Measurements from ENCODE around the gene IKBKG. TPM values are rescaled to one million over a fixed set of nuclear protein-coding genes. Genes with fewer than 3 reads are reported as not detected.
"Not testable (repeated sequence)": the region's sequence is repeated elsewhere in the genome, so short reads cannot be mapped to it uniquely, and the experiment has no call there.

Gene IKBKG
- polyA plus RNA-seq, 1 donor (not counting 4 experiments of a cell fraction or from before 2014, with no cell fraction given) = 15.1 TPM

- not testable (repeated sequence) for FAIRE-seq; H3K36me3 ChIP-seq (ENCODE audit: control insufficient read depth in 2 of 2, extremely low read depth in 1 of 2, insufficient read depth in 2 of 2, low read length in 2 of 2)
These were observed 25.6 kb downstream of the IKBKG start for GRCh38 chrX:154573061-154573460.

GRCh38 chrX:154575076-154575475, 27.7 kb downstream of the IKBKG start:
- DNase-seq (ENCODE audit: low read depth, low spot score); H3K27ac ChIP-seq (ENCODE audit: control insufficient read depth, insufficient read depth, low read length); H3K9ac ChIP-seq (ENCODE audit: control insufficient read depth, extremely low read depth, insufficient read depth, low read length); H3K27me3 ChIP-seq (ENCODE audit: control insufficient read depth, extremely low read depth, insufficient read depth, low read length); dilution Hi-C loops (cut with MboI; ENCODE audit: extremely low pct_ligation_motif_present, low sequenced_read_pairs); H3K4me2 ChIP-seq (ENCODE audit: control insufficient read depth, extremely low read depth, insufficient read depth, low read depth, low read length); H3K4me3 ChIP-seq (ENCODE audit: control insufficient read depth in 2 of 3, extremely low read depth in 1 of 3, insufficient read depth in 2 of 3, low read depth in 1 of 3, low read length in 3 of 3); H3K79me2 ChIP-seq (ENCODE audit: control insufficient read depth, insufficient read depth, low read length); H2AFZ ChIP-seq (ENCODE audit: control insufficient read depth, low read length); H3K4me1 ChIP-seq (ENCODE audit: control insufficient read depth, extremely low read depth, insufficient read depth, low read length); H3K36me3 ChIP-seq (ENCODE audit: control insufficient read depth in 2 of 2, extremely low read depth in 1 of 2, insufficient read depth in 2 of 2, low read length in 2 of 2); H3K9me1 ChIP-seq (ENCODE audit: control insufficient read depth, extremely low read depth, insufficient read depth, low read length); H4K20me1 ChIP-seq (ENCODE audit: control insufficient read depth, extremely low read depth, insufficient read depth, low read length); H3K9me3 ChIP-seq (ENCODE audit: control insufficient read depth, low read depth, low read length): not testable (repeated sequence)
- FAIRE-seq = peak; percentile 81

More at GRCh38 chrX:154573061-154573460, 25.6 kb downstream of the IKBKG start:
- H3K9me3 ChIP-seq (ENCODE audit: control insufficient read depth, low read depth, low read length); H3K27ac ChIP-seq (ENCODE audit: control insufficient read depth, insufficient read depth, low read length); H2AFZ ChIP-seq (ENCODE audit: control insufficient read depth, low read length); H3K79me2 ChIP-seq (ENCODE audit: control insufficient read depth, insufficient read depth, low read length); H3K4me3 ChIP-seq (ENCODE audit: control insufficient read depth in 2 of 3, extremely low read depth in 1 of 3, insufficient read depth in 2 of 3, low read depth in 1 of 3, low read length in 3 of 3); H3K27me3 ChIP-seq (ENCODE audit: control insufficient read depth, extremely low read depth, insufficient read depth, low read length); H3K4me1 ChIP-seq (ENCODE audit: control insufficient read depth, extremely low read depth, insufficient read depth, low read length); dilution Hi-C loops (cut with MboI; ENCODE audit: extremely low pct_ligation_motif_present, low sequenced_read_pairs); H4K20me1 ChIP-seq (ENCODE audit: control insufficient read depth, extremely low read depth, insufficient read depth, low read length); H3K4me2 ChIP-seq (ENCODE audit: control insufficient read depth, extremely low read depth, insufficient read depth, low read depth, low read length); H3K9ac ChIP-seq (ENCODE audit: control insufficient read depth, extremely low read depth, insufficient read depth, low read length); H3K9me1 ChIP-seq (ENCODE audit: control insufficient read depth, extremely low read depth, insufficient read depth, low read length); DNase-seq (ENCODE audit: low read depth, low spot score): not testable (repeated sequence)

GRCh38 chrX:154582994-154583393, 35.6 kb downstream of the IKBKG start:
- dilution Hi-C loops (cut with MboI; ENCODE audit: extremely low pct_ligation_motif_present, low sequenced_read_pairs); H3K9me1 ChIP-seq (ENCODE audit: control insufficient read depth, extremely low read depth, insufficient read depth, low read length); H3K9ac ChIP-seq (ENCODE audit: control insufficient read depth, extremely low read depth, insufficient read depth, low read length); H3K36me3 ChIP-seq (ENCODE audit: control insufficient read depth in 2 of 2, extremely low read depth in 1 of 2, insufficient read depth in 2 of 2, low read length in 2 of 2); H4K20me1 ChIP-seq (ENCODE audit: control insufficient read depth, extremely low read depth, insufficient read depth, low read length); H3K27ac ChIP-seq (ENCODE audit: control insufficient read depth, insufficient read depth, low read length); H3K9me3 ChIP-seq (ENCODE audit: control insufficient read depth, low read depth, low read length); H3K4me2 ChIP-seq (ENCODE audit: control insufficient read depth, extremely low read depth, insufficient read depth, low read depth, low read length); H3K4me1 ChIP-seq (ENCODE audit: control insufficient read depth, extremely low read depth, insufficient read depth, low read length); H3K4me3 ChIP-seq (ENCODE audit: control insufficient read depth in 2 of 3, extremely low read depth in 1 of 3, insufficient read depth in 2 of 3, low read depth in 1 of 3, low read length in 3 of 3); H3K27me3 ChIP-seq (ENCODE audit: control insufficient read depth, extremely low read depth, insufficient read depth, low read length); FAIRE-seq; H2AFZ ChIP-seq (ENCODE audit: control insufficient read depth, low read length); DNase-seq (ENCODE audit: low read depth, low spot score); H3K79me2 ChIP-seq (ENCODE audit: control insufficient read depth, insufficient read depth, low read length): not testable (repeated sequence)

GRCh38 chrX:154584585-154585183, 37.3 kb downstream of the IKBKG start, which contains the start of gene CTAG1A:
Gene CTAG1A, plus strand, starts transcription at chrX:154585133. Its CDS starts 74 bp downstream, at chrX:154585207.
- H2AFZ ChIP-seq (ENCODE audit: control insufficient read depth, low read length); H3K9me1 ChIP-seq (ENCODE audit: control insufficient read depth, extremely low read depth, insufficient read depth, low read length); H3K27ac ChIP-seq (ENCODE audit: control insufficient read depth, insufficient read depth, low read length); H3K4me1 ChIP-seq (ENCODE audit: control insufficient read depth, extremely low read depth, insufficient read depth, low read length); H3K4me3 ChIP-seq (ENCODE audit: control insufficient read depth in 2 of 3, extremely low read depth in 1 of 3, insufficient read depth in 2 of 3, low read depth in 1 of 3, low read length in 3 of 3); H3K9me3 ChIP-seq (ENCODE audit: control insufficient read depth, low read depth, low read length); FAIRE-seq; H4K20me1 ChIP-seq (ENCODE audit: control insufficient read depth, extremely low read depth, insufficient read depth, low read length); dilution Hi-C loops (cut with MboI; ENCODE audit: extremely low pct_ligation_motif_present, low sequenced_read_pairs); H3K4me2 ChIP-seq (ENCODE audit: control insufficient read depth, extremely low read depth, insufficient read depth, low read depth, low read length); H3K79me2 ChIP-seq (ENCODE audit: control insufficient read depth, insufficient read depth, low read length); DNase-seq (ENCODE audit: low read depth, low spot score); H3K9ac ChIP-seq (ENCODE audit: control insufficient read depth, extremely low read depth, insufficient read depth, low read length); H3K36me3 ChIP-seq (ENCODE audit: control insufficient read depth in 2 of 2, extremely low read depth in 1 of 2, insufficient read depth in 2 of 2, low read length in 2 of 2); H3K27me3 ChIP-seq (ENCODE audit: control insufficient read depth, extremely low read depth, insufficient read depth, low read length): not testable (repeated sequence)

- H4K20me1 ChIP-seq (ENCODE audit: control insufficient read depth, extremely low read depth, insufficient read depth, low read length); DNase-seq (ENCODE audit: low read depth, low spot score); H2AFZ ChIP-seq (ENCODE audit: control insufficient read depth, low read length); H3K79me2 ChIP-seq (ENCODE audit: control insufficient read depth, insufficient read depth, low read length); H3K4me3 ChIP-seq (ENCODE audit: control insufficient read depth in 2 of 3, extremely low read depth in 1 of 3, insufficient read depth in 2 of 3, low read depth in 1 of 3, low read length in 3 of 3); H3K9me3 ChIP-seq (ENCODE audit: control insufficient read depth, low read depth, low read length); H3K27ac ChIP-seq (ENCODE audit: control insufficient read depth, insufficient read depth, low read length); dilution Hi-C loops (cut with MboI; ENCODE audit: extremely low pct_ligation_motif_present, low sequenced_read_pairs); H3K4me1 ChIP-seq (ENCODE audit: control insufficient read depth, extremely low read depth, insufficient read depth, low read length); H3K36me3 ChIP-seq (ENCODE audit: control insufficient read depth in 2 of 2, extremely low read depth in 1 of 2, insufficient read depth in 2 of 2, low read length in 2 of 2); H3K9ac ChIP-seq (ENCODE audit: control insufficient read depth, extremely low read depth, insufficient read depth, low read length); H3K9me1 ChIP-seq (ENCODE audit: control insufficient read depth, extremely low read depth, insufficient read depth, low read length); FAIRE-seq; H3K4me2 ChIP-seq (ENCODE audit: control insufficient read depth, extremely low read depth, insufficient read depth, low read depth, low read length); H3K27me3 ChIP-seq (ENCODE audit: control insufficient read depth, extremely low read depth, insufficient read depth, low read length): not testable (repeated sequence)
These were observed 43.0 kb downstream of the IKBKG start for GRCh38 chrX:154590415-154590814.
